Pancreas (tissue), 10 donors: ENCODE measurements around the gene PLEKHM3. TPM values are rescaled to one million over a fixed set of nuclear protein-coding genes. Genes with fewer than 3 reads are reported as not detected.

Source experiments
- ATAC-seq, 4 donors: fragments of 200-7000 bp; cut with Tn5 transposase; one replicate each; pipeline versions ENCODE4 v1.8.0 to v1.9.1; 2020; ENCODE audit warnings: mild to moderate bottlenecking in 4 of 4, moderate library complexity in 4 of 4
- DNase-seq, 6 donors: peaks; one replicate each; pipeline ENCODE4 v3.0.0-alpha.2; 2020
- FAIRE-seq: peaks from 2 replicates; lab custom pipeline; 2012; peaks lifted over from hg19 to GRCh38; lab: Jason Lieb, UNC
- H3K27ac ChIP-seq, 4 donors: fragments of 200-600 bp; sonication (generic); 1 replicate in 3 of 4; 2 replicates in 1 of 4; pipeline versions ENCODE4 v1.5.0 to v1.8.0; 2020
- H3K27me3 ChIP-seq, 4 donors: fragments of 200-600 bp; one replicate each; pipeline ENCODE4 v1.8.0; 2021
- H3K36me3 ChIP-seq, 3 donors: fragments of 200-600 bp; sonication (generic) in 1 of 3; one replicate each; pipeline versions ENCODE4 v1.5.0 to v1.8.0; 2020 to 2021
- H3K4me1 ChIP-seq, 3 donors: fragments of 200-600 bp; one replicate each; pipeline ENCODE4 v1.8.0; 2021
- H3K4me3 ChIP-seq, 4 donors: fragments of 200-600 bp; sonication (generic) in 2 of 4; one replicate each; pipeline versions ENCODE4 v1.5.0 to v1.8.0; 2020 to 2021
- H3K9me3 ChIP-seq, 4 donors: fragments of 200-600 bp; one replicate each; pipeline ENCODE4 v1.8.0; 2021
- CTCF ChIP-seq, 4 donors: fragments of 200-600 bp; sonication (generic) in 3 of 4; IDR thresholded peaks; one replicate each; pipeline versions ENCODE4 v1.5.0 to v1.8.0; 2021; ENCODE audit warnings: antibody characterized with exemption in 4 of 4
- WGBS, 2 donors: extraction: QIAGEN DNeasy Blood & Tissue Kit; methylation state at CpG; one replicate each; pipeline ENCODE4 v1.1.7; 2013; 5-methylcytosine and 5-hydroxymethylcytosine counted together
- intact Hi-C, 3 donors: fragments of 100-400 bp; cut with DNase I; formaldehyde crosslinking; loops; one replicate each; pipeline versions ENCODE4 v1.11.1 to v1.14.2; 2022
- polyA plus RNA-seq, 2 donors: library from polyadenylated mRNA; stranded (reverse); fragments of 200-250 nt; gene quantifications; one replicate each; pipeline ENCODE4 v1.2.3, GENCODE V29; 2013
- total RNA-seq, 6 donors: library from RNA; stranded (reverse); fragmentation: NEBNext Ultra II Directional in 4 of 6; extraction: Animal tissue kit (Norgen Biotek cat#: 25700) in 4 of 6; gene quantifications; one replicate each; pipeline versions ENCODE4 v1.2.1 to v1.2.4, GENCODE V29; 2021 to 2023
- donor health status: healthy with polysubstance abuse.
- donor health status: DM: no; HTN: no; CAD: no; lungs with moderate emphysema.
- donor health status: DM: no; HTN: no; CAD: no.
- donor health status: control.
- donor health status: control.
- donor health status: Bipolar disorder and iron deficiency.
- donor health status: DM: yes; HTN: yes; CAD: no.
- donor health status: DM: no; HTN: no; CAD: no.
- donor health status: DM: no; HTN: no; CAD: no.
- donor health status: DM: yes; HTN: yes; CAD: no.

The PLEKHM3 gene
- total and polyA plus RNA-seq, 8 donors = 3.0 to 10.2 (median 5.4) TPM

- H3K27ac ChIP-seq = peak overlapping the region in 2 of 4 donors; percentile 12 to 55
- intact Hi-C loops = no loop called here
- H3K4me3 ChIP-seq = no peak overlapping the region
- DNase-seq = peak in 4 of 6 donors; percentile 52 to 72 (median 58)
- WGBS, 2 donors = 70% methylated on average over 10 of the region's 10 CpGs
- no peaks in the 10 kb centered on the region for H3K36me3 ChIP-seq
- no peaks in the 10 kb centered on the region for H3K9me3 ChIP-seq
- H3K27me3 ChIP-seq = no peaks in the 10 kb centered on the region
- no peak for FAIRE-seq
- peak; percentile 92 to 98 (median 96) for ATAC-seq
- no peak for TF ChIP-seq CTCF (IDR thresholded peaks at IDR 0.05)
- peaks cover 11 to 26% (median 15%) of the 10 kb centered on the region in 3 donors for H3K4me1 ChIP-seq
Observed at GRCh38 chr2:207782238-207783030, 242.9 kb downstream of the PLEKHM3 start.

GRCh38 chr2:207779523-207779922 lies 245.8 kb downstream of the PLEKHM3 start:
- no peak overlapping the region for H3K27ac ChIP-seq
- H3K36me3 ChIP-seq = no peaks in the 10 kb centered on the region
- no peak for TF ChIP-seq CTCF (IDR thresholded peaks at IDR 0.05)
- peaks cover 17 to 32% (median 26%) of the 10 kb centered on the region in 3 donors for H3K4me1 ChIP-seq
- ATAC-seq (no peak), FAIRE-seq (no peak), DNase-seq (no peak)
- H3K9me3 ChIP-seq = no peaks in the 10 kb centered on the region
- H3K27me3 ChIP-seq = no peaks in the 10 kb centered on the region
- intact Hi-C loops = no loop called here
- H3K4me3 ChIP-seq = no peak overlapping the region
- 85 to 87% methylated on average over 11 of the region's 11 CpGs for WGBS, 2 donors

- WGBS, 2 donors = 82 to 93% methylated on average over 4 of the region's 4 CpGs
- H3K4me1 ChIP-seq = peaks cover 17 to 32% (median 26%) of the 10 kb centered on the region in 3 donors
- intact Hi-C loops = no loop called here
- H3K9me3 ChIP-seq = no peaks in the 10 kb centered on the region
- no peak overlapping the region for H3K27ac ChIP-seq
- ATAC-seq = no peak
- no peak for TF ChIP-seq CTCF (IDR thresholded peaks at IDR 0.05)
- H3K27me3 ChIP-seq = no peaks in the 10 kb centered on the region
- peak in 1 of 6 donors; percentile 35 for DNase-seq
- no peak for FAIRE-seq
- no peak overlapping the region for H3K4me3 ChIP-seq
- H3K36me3 ChIP-seq = no peaks in the 10 kb centered on the region
Observed at GRCh38 chr2:207778298-207778882, 246.9 kb downstream of the PLEKHM3 start.

- Histone ChIP-seq H3K27ac (no peak overlapping the region), H3K36me3 (no peaks in the 10 kb centered on the region), H3K4me3 (no peak overlapping the region), H3K27me3 (no peaks in the 10 kb centered on the region), H3K4me1 (peaks cover 8 to 21% (median 17%) of the 10 kb centered on the region in 3 donors), H3K9me3 (no peaks in the 10 kb centered on the region)
- DNase-seq (no peak), FAIRE-seq (no peak), ATAC-seq (no peak)
- TF ChIP-seq CTCF (IDR thresholded peaks at IDR 0.05) = no peak
- WGBS, 2 donors = 86 to 87% methylated on average over 6 of the region's 6 CpGs
- intact Hi-C loops = no loop called here
Observed at GRCh38 chr2:207777124-207777523, 248.2 kb downstream of the PLEKHM3 start.
